ENCODE measurements around the gene SBK1. TPM values are rescaled to one million over a fixed set of nuclear protein-coding genes. Genes with fewer than 3 reads are reported as not detected.
A peak's percentile ranks its signal among the peaks of the same experiment; 100 is the strongest.

SBK1 gene
- total RNA-seq, 6 donors from 2014 or later, result 1.1 to 4.2 (median 2.1) TPM

DNA sequence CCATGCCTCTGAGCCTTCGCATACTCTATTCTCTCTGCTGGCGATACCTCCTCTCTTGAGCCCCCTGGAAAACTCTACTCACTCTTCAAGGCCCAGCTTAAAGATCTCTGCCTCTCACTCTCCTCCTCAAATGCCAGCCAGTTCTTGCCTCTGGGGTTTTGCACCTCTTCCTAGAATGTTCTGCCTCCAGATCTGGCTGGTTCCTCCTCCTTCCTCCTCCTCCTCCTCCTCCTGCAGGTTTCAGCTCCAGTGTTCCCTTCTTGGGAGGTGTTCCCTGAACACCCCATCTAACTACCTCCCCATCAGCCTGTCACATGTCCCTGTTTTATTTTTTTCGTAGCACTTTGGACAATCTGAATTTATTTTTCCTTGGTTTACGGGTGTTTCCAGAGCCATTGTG lies 35.1 kb upstream of the SBK1 start:
- 71 to 82% methylated on average over 4 of the region's 4 CpGs for WGBS, 2 donors
- Histone ChIP-seq H3K9me3 (peaks cover 0 to 3% (median 0%) of the 10 kb centered on the region in 4 donors), H3K27ac (no peak overlapping the region), H3K4me1 (peaks cover 0 to 8% (median 2%) of the 10 kb centered on the region in 4 donors), H3K4me3 (no peak overlapping the region), H3K36me3 (no peaks in the 10 kb centered on the region), H3K27me3 (peaks cover 0 to 7% (median 2%) of the 10 kb centered on the region in 4 donors)
- TF ChIP-seq EP300 (IDR thresholded peaks at IDR 0.05) (no peak), POLR2A (IDR thresholded peaks at IDR 0.05) (no peak), POLR2AphosphoS5 (IDR thresholded peaks at IDR 0.05) (no peak)
- TF ChIP-seq, protein P1, sequence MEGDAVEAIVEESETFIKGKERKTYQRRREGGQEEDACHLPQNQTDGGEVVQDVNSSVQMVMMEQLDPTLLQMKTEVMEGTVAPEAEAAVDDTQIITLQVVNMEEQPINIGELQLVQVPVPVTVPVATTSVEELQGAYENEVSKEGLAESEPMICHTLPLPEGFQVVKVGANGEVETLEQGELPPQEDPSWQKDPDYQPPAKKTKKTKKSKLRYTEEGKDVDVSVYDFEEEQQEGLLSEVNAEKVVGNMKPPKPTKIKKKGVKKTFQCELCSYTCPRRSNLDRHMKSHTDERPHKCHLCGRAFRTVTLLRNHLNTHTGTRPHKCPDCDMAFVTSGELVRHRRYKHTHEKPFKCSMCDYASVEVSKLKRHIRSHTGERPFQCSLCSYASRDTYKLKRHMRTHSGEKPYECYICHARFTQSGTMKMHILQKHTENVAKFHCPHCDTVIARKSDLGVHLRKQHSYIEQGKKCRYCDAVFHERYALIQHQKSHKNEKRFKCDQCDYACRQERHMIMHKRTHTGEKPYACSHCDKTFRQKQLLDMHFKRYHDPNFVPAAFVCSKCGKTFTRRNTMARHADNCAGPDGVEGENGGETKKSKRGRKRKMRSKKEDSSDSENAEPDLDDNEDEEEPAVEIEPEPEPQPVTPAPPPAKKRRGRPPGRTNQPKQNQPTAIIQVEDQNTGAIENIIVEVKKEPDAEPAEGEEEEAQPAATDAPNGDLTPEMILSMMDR (IDR thresholded peaks at IDR 0.05), result no peak
- ATAC-seq (ENCODE audit: low FRiP score in 2 of 2), result no peak
- no peak for DNase-seq

DNA sequence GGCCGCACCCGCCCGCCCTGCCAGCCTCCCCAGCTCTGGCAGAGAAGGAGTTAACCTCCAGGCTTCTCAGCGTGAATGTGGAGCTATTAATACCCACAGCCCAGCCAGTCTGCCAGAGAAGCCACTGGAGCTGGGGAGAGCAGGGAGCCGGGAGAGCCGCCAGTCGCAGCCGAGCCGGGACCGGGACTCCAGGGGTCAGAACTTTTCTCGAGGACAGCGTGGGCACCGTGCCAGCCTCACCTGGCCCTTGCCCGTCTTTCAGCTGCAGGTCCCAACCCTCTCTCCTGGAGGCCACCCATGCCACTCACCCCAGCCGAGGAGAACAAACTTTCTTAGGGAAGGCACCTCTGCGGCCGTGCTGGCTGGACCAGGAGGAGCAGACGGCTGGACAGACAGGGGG lies 33.8 kb upstream of the SBK1 start:
- 14 to 18% methylated on average over 5 to 17 of the region's 18 CpGs for WGBS, 2 donors
- ATAC-seq (ENCODE audit: low FRiP score in 2 of 2) (no peak), DNase-seq (peak in 1 of 2 donors; percentile 82)
- H3K4me1 ChIP-seq, result peaks cover 0 to 8% (median 2%) of the 10 kb centered on the region in 4 donors
- H3K27ac ChIP-seq, result no peak overlapping the region
- peaks cover 0 to 7% (median 2%) of the 10 kb centered on the region in 4 donors for H3K27me3 ChIP-seq
- TF ChIP-seq, protein P1 (IDR thresholded peaks at IDR 0.05), result no peak
- no peak for TF ChIP-seq POLR2AphosphoS5 (IDR thresholded peaks at IDR 0.05)
- no peak for TF ChIP-seq EP300 (IDR thresholded peaks at IDR 0.05)
- no peak for TF ChIP-seq POLR2A (IDR thresholded peaks at IDR 0.05)
- H3K36me3 ChIP-seq, result no peaks in the 10 kb centered on the region
- H3K4me3 ChIP-seq, result no peak overlapping the region
- H3K9me3 ChIP-seq, result no peaks in the 10 kb centered on the region

DNA sequence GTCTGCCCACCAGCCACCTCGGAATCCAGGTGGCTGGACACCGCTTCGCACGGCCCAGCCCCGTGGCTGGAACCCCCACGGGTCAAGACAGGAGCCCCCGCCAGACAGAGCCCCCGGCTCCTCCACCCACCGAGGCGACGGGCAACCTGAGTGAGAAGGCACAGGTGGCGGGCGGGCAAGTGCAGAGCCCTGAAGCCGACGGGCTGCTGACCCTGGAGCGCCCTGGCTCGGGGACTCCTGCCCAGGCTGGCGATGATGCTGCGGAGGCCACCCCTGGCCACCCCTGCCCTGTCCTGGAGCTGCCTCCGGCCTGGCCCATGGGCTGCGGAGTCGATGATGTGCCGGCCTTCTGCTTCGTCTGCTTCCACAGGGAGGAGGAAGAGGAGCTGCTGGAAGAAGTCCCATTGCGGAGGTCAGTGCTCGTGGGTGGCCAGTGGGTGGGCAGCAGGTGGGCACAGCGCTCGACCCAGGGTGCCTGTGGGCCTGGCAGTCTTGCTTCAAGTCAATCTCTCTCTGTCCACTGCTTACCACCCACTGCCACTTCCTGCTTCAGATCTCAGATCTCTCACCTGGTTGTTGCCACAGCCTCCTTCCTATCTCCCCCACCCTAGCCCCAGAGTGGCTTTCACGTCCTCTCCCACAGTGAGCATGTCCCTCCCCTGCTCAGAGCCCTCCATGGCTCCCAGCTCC lies 33.1 kb upstream of the SBK1 start:
- no peak for TF ChIP-seq POLR2AphosphoS5 (IDR thresholded peaks at IDR 0.05)
- 65 to 78% methylated on average over 3 to 11 of the region's 29 CpGs for WGBS, 2 donors
- Histone ChIP-seq H3K4me3 (no peak overlapping the region), H3K4me1 (peaks cover 0 to 8% (median 2%) of the 10 kb centered on the region in 4 donors), H3K27ac (no peak overlapping the region), H3K27me3 (peaks cover 0 to 7% (median 2%) of the 10 kb centered on the region in 4 donors), H3K36me3 (no peaks in the 10 kb centered on the region), H3K9me3 (no peaks in the 10 kb centered on the region)
- DNase-seq (peak in 1 of 2 donors; percentile 81), ATAC-seq (ENCODE audit: low FRiP score in 2 of 2) (no peak)

DNA sequence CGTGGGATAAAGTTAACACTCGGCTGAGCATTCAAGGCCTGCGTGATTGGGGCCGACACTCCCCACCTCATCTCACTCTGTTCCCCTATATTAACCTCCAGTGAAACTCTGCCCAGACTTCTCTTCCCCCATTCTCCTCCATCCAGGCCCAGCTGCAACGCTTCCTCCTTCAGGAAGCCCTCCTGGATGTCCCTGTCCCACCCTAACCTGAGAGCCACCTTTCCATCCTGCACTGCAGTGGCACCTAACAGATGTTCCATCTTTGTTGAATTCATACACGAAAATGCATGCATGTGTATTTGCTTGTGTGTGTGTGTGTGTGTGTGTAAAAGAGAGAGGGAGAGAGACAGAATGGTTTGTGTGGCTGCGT lies 32.6 kb upstream of the SBK1 start:
- Histone ChIP-seq H3K4me3 (no peak overlapping the region), H3K27ac (no peak overlapping the region), H3K4me1 (peaks cover 0 to 8% (median 2%) of the 10 kb centered on the region in 4 donors), H3K27me3 (peaks cover 0 to 7% (median 2%) of the 10 kb centered on the region in 4 donors), H3K36me3 (no peaks in the 10 kb centered on the region), H3K9me3 (no peaks in the 10 kb centered on the region)
- no peak for ATAC-seq (ENCODE audit: low FRiP score in 2 of 2)
- 77 to 85% methylated on average over 7 of the region's 7 CpGs for WGBS, 2 donors
- TF ChIP-seq, protein P1 (IDR thresholded peaks at IDR 0.05), result no peak
- TF ChIP-seq EP300 (IDR thresholded peaks at IDR 0.05) (no peak), POLR2A (IDR thresholded peaks at IDR 0.05) (no peak), POLR2AphosphoS5 (IDR thresholded peaks at IDR 0.05) (no peak)
- DNase-seq, result no peak

DNA sequence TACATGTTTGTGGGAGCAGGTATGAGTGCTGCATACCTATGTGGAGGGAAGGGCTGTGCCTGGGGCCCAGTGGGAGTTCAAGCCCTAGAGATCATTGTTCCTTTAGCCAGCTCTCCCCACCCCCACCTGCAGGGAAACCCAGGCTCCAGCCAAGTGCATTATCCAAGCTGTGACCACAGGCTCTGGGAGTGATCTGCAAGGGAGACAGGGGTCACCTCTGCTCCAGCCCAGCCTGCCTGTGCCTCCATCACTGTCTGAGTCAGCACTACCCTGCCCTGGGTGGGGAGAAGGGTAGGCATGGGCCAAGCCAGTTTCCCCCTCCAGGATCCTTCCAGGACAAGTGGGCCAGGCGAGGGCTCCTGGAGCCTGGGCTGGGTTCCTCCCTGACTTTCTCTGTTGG lies 32.1 kb upstream of the SBK1 start:
- Histone ChIP-seq H3K27ac (no peak overlapping the region), H3K9me3 (no peaks in the 10 kb centered on the region), H3K27me3 (peaks cover 0 to 7% (median 2%) of the 10 kb centered on the region in 4 donors), H3K4me1 (peaks cover 0 to 8% (median 2%) of the 10 kb centered on the region in 4 donors), H3K4me3 (no peak overlapping the region), H3K36me3 (no peaks in the 10 kb centered on the region)
- no peak for ATAC-seq (ENCODE audit: low FRiP score in 2 of 2)
- WGBS, 2 donors, result 100% methylated on average over 1 of the region's 1 CpG; no CpG with 5 or more reads in 1 of the 2 donors
- no peak for DNase-seq
- TF ChIP-seq EP300 (IDR thresholded peaks at IDR 0.05) (no peak), POLR2AphosphoS5 (IDR thresholded peaks at IDR 0.05) (no peak), POLR2A (IDR thresholded peaks at IDR 0.05) (no peak)
- TF ChIP-seq, protein P1 (IDR thresholded peaks at IDR 0.05), result no peak

Data from upper lobe of left lung (tissue), 6 donors.